ENCODE data around the gene HPCAL1.
A peak's percentile ranks its signal among the peaks of the same experiment; 100 is the strongest.
"Not testable (repeated sequence)": the region's sequence is repeated elsewhere in the genome, so short reads cannot be mapped to it uniquely, and the experiment has no call there.

The HPCAL1 gene

DNA sequence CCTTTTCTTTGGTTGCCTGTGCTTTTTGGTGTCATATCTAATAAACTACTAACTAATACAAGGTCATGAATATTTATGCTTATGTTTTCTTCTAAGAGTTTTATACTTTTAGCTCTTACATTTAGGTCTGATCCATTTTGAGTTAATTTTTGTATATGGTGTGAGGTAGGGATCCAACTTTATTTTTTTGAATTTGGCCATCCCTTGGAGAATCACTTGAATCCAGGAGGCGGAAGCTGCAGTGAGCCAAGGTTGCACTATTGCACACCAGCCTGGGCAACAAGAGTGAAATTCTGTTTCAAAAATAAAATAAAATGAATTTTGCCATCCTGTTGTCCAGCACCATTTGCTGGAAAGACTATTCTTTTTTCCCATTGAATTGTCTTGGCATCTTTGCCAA is 8.6 kb upstream of the HPCAL1 start:
- no peak overlapping the region for H3K27ac ChIP-seq
- TF ChIP-seq, protein P1, sequence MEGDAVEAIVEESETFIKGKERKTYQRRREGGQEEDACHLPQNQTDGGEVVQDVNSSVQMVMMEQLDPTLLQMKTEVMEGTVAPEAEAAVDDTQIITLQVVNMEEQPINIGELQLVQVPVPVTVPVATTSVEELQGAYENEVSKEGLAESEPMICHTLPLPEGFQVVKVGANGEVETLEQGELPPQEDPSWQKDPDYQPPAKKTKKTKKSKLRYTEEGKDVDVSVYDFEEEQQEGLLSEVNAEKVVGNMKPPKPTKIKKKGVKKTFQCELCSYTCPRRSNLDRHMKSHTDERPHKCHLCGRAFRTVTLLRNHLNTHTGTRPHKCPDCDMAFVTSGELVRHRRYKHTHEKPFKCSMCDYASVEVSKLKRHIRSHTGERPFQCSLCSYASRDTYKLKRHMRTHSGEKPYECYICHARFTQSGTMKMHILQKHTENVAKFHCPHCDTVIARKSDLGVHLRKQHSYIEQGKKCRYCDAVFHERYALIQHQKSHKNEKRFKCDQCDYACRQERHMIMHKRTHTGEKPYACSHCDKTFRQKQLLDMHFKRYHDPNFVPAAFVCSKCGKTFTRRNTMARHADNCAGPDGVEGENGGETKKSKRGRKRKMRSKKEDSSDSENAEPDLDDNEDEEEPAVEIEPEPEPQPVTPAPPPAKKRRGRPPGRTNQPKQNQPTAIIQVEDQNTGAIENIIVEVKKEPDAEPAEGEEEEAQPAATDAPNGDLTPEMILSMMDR (conservative IDR thresholded peaks at IDR 0.05), result no peak

DNA sequence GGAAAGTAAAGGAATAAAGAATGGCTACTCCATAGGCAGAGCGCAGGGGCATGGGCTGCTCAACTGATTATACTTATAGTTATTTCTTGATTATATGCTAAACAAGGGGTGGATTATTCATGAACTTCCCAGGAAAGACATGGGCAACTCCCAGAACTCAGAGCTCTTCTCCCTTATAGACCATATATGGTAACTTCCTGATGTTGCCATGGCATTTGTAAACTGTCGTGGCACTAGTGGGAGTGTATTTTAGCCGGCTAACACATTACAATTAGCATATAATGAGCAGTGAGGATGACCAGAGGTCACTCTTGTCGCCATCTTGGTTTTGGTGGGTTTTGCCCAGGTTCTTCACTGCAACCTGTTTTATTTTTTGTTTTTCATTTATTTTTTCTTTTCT is 7.1 kb upstream of the HPCAL1 start:
- H3K27ac ChIP-seq, result not testable (repeated sequence)

DNA sequence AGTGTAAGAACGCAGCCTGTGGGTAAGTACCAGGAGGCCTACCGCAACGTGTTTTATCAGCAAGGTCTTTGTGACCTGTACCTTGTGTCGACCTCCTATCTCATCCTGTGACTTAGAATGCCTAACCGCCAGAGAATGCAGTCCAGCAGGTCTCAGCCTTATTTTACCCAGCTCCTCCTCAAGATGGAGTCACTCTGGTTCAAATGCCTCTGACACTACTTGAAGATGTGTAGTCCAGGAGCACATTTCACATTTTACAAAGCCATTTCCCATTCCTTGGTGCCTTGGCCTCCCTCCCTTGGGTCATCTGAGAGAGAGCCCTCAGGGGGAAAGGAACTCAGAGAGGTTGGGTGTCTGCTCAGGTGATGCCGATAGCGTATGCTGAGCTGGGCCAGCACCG is 6.6 kb upstream of the HPCAL1 start:
- no peak overlapping the region for H3K27ac ChIP-seq
- TF ChIP-seq, protein P1 (conservative IDR thresholded peaks at IDR 0.05), result no peak

DNA sequence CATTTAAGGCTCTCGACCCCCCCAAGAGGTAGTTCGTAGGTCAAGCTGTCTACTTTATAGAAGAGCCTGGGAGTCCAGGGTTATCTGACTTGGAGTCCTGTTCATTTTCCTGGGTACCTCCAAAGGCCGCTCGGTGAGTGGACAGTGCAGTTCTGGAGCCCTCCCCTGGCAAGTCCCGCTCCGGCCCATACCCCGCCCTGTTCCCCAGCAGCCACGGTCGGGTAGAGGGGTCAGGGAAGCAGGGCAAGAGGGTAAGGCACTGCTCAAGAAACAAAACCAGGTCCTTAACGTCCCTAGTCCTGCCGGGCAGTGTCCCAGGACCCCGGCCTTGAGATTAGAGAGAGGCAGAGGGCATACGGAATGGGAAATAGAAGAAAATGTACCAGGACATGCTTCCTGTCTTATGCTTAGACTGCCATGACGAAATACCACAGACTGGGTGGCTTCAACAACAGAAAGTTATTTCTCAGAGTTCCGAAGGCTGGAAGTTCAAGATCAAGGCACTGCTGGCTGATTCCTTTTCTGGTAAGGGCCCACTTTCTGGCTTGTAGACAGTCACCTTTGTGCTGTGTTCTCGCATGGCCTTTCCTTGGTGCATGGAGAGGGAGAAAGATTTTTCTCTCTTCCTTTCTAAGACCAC is 5.4 kb upstream of the HPCAL1 start:
- TF ChIP-seq, protein P1 (conservative IDR thresholded peaks at IDR 0.05), result no peak
- H3K27ac ChIP-seq, result no peak overlapping the region

DNA sequence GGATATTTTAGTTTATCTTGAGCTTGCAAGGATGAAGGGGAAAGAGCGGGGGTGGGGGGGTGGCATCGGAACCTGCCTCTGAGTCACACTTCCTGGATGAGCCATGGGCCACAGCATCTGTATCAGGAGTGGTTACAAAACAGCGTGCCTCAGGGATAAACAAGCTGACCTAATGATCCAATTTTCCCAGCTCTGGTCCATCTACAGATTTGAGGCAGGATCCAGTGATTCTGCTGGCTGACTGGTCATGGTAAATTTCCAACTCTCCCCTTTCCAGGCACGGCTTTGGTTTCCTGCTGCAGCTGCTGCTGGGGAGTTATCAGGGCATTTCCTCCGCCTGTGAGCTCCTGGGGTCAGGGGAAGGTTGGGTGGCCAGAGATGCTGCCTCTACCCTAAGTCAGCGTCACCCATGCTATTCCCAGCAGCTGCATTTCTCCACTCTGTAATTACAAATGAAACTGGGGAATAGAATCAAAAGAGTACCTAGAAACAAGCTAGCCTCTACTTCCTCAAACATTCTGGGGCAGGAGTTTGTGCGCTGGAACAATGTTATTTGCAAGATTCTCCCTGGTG is 4.7 kb upstream of the HPCAL1 start:
- no peak overlapping the region for H3K27ac ChIP-seq
- TF ChIP-seq, protein P1 (conservative IDR thresholded peaks at IDR 0.05), result no peak

DNA sequence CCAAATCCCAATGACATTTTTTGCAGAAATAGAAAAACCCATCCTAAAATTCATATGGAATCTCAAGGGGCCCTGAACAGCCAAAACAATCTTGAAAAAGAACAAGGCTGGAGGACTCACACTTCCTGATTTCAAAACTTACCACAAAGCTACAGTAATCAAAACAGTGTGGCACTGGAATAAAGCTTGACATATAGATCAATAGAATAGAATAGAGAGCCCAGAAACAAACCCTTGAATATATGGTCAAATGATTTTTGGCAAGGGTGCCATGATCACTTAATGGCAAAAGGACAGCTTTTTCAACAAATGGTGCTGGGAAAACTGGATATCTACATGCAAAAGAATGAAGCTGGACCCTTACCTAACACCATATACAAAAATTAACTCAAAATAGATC is 3.9 kb upstream of the HPCAL1 start:
- not testable (repeated sequence) for H3K27ac ChIP-seq

DNA sequence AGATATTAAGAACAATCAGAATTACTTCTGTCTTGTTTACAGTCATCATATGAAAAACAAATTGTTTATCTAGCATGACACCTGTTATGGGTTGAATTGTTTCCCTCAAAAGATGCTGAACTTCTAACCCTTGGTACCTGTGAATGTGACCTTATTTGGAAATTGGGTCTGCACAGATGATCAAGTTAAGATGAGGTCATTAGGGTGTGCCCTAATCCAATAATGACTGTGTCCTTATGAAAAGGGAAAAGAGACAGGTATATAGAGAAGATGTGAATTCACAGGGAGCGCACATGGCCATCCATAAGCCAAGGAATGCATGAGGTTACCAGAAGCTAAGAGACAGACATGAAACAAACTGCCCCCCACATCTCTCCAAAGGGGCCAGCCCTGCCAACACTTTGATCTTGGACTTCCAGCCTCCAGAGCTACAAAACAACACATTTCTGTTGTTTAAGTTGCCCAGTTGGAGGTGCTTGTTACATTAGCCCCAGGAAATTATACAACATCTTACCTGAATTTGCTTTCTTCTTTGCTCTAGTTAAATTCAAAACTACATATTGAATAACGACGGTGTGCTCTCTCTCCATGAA is 2.3 kb upstream of the HPCAL1 start:
- TF ChIP-seq, protein P1 (conservative IDR thresholded peaks at IDR 0.05), result no peak
- no peak overlapping the region for H3K27ac ChIP-seq

DNA sequence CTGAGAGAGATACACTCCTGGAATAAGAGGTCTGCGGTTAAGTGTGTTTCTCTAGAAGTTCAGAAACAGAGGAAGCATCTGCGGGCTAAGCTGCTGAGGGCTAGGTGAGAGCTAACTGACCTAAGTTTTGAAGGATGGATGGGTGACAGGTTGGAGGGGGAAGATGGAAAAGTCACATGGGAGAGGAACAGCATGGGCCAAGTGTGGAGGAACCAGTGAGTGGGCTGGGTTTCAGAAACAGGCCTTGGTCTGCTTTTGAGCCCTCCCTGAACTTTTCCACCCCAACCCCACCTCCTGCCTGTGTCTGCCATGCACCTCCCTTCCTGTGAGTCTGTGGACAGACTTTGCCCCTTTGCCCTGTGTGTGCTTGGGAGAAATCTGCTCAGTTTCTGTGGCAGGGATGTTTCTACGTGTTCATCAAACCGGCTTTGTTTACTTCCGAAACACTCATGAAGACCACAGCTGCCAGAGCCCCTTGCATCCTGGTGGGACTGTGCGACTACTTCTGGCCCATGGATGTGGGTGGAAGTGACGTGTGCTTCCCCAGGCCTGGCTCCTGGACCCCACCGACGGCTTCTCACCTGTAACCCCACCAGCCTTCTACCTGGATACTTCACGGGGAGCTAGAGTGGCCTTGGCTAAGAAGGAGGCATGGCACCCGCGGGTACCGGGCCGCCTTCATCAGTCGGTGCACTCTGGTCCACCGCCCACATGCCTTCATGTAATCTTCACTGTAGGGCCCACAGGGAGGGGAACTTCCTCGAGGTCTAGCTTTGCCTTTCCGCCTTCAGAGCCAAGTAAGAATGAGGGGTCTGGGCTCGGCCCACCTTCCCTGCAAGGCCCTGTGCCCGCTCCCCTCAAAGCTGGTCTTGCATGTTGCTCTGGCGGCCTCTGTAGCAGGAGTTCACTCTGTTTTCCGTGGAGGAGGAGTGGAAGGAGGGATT is 1.4 kb upstream of the HPCAL1 start:
- TF ChIP-seq, protein P1 (conservative IDR thresholded peaks at IDR 0.05), result no peak
- H3K27ac ChIP-seq, result peak overlapping the region; percentile 66; the same call in 1 of the 2 replicates

Measured in VCaP (cell line).